NCI-H146 (cell line): ENCODE results near the gene GLIPR2.
A peak's percentile ranks its signal among the peaks of the same experiment; 100 is the strongest.
"Not testable (repeated sequence)": the region's sequence is repeated elsewhere in the genome, so short reads cannot be mapped to it uniquely, and the experiment has no call there.

Experiments used
- DNase-seq: peaks from one replicate; lab custom pipeline; 2025; lab: John Stamatoyannopoulos, UW

Gene GLIPR2

GRCh38 chr9:36144309-36145232 is 8.0 kb downstream of the GLIPR2 start:
- no peak for DNase-seq

- no peak for DNase-seq
Measured at GRCh38 chr9:36145970-36146369, 9.4 kb downstream of the GLIPR2 start.

- DNase-seq, result no peak
Measured at GRCh38 chr9:36146651-36147050, 10.1 kb downstream of the GLIPR2 start.

- DNase-seq, result no peak
Measured at GRCh38 chr9:36147441-36148175, 11.1 kb downstream of the GLIPR2 start.

- peak; percentile 36 for DNase-seq
Measured at GRCh38 chr9:36148311-36149051, 11.9 kb downstream of the GLIPR2 start.

GRCh38 chr9:36149197-36149596 is 12.7 kb downstream of the GLIPR2 start:
- DNase-seq, result no peak

GRCh38 chr9:36150574-36151315 is 14.2 kb downstream of the GLIPR2 start:
- no peak for DNase-seq

- DNase-seq, result no peak
Measured at GRCh38 chr9:36151316-36152210, 15.0 kb downstream of the GLIPR2 start.

- no peak for DNase-seq
Measured at GRCh38 chr9:36152741-36153438, 16.4 kb downstream of the GLIPR2 start.

GRCh38 chr9:36153746-36154145 is 17.2 kb downstream of the GLIPR2 start:
- DNase-seq, result no peak

GRCh38 chr9:36154331-36154952 is 17.9 kb downstream of the GLIPR2 start:
- DNase-seq, result no peak

GRCh38 chr9:36156116-36156515 is 19.6 kb downstream of the GLIPR2 start:
- DNase-seq, result no peak

GRCh38 chr9:36158122-36158521 is 21.6 kb downstream of the GLIPR2 start:
- DNase-seq, result no peak

- DNase-seq, result no peak
Measured at GRCh38 chr9:36158917-36159316, 22.4 kb downstream of the GLIPR2 start.

GRCh38 chr9:36159509-36159908 is 23.0 kb downstream of the GLIPR2 start:
- not testable (repeated sequence) for DNase-seq

GRCh38 chr9:36160126-36160525 is 23.6 kb downstream of the GLIPR2 start:
- not testable (repeated sequence) for DNase-seq

GRCh38 chr9:36161187-36161586 is 24.7 kb downstream of the GLIPR2 start:
- no peak for DNase-seq

GRCh38 chr9:36162211-36162738 is 25.7 kb downstream of the GLIPR2 start:
- no peak for DNase-seq

- no peak for DNase-seq
Measured at GRCh38 chr9:36163049-36163785, 26.7 kb downstream of the GLIPR2 start.
